K562 (cell line): ENCODE data around the gene NMUR1. TPM values are rescaled to one million over a fixed set of nuclear protein-coding genes. Genes with fewer than 3 reads are reported as not detected.

Source experiments
- ATAC-seq: fragments of 200-7000 bp; cut with Tn5 transposase; 3 replicates; pipeline ENCODE4 v1.9.1; 2020; ENCODE audit warnings: moderate library complexity
- BruUV-seq: library from RNA; stranded (reverse); fragments of 400-500 nt; replicated peaks from 2 replicates; lab custom pipeline; 2021; lab: Mats Ljungman, UMichigan
- CTCF ChIA-PET: fragments of 300-600 bp; formaldehyde crosslinking; extraction: SDS; loops from one replicate; lab custom pipeline; 2021; ENCODE audit warnings: low intra/inter-chr PET ratio; lab: Yijun Ruan, JAX
- POLR2A ChIA-PET: fragments of 300-600, 350-650 bp; sonication (Branson Sonifier 250); formaldehyde crosslinking; extraction: SDS; loops from one replicate; lab custom pipeline; 2021; ENCODE audit warnings: antibody characterized with exemption, inconsistent platforms; lab: Yijun Ruan, JAX
- DNase-seq, 4 experiments: peaks; one replicate each; pipeline versions ENCODE4 v3.0.0 to v3.0.0-alpha.2; 2011 to 2018; ENCODE audit warnings: low spot score in 3 of 4, mixed read lengths in 3 of 4; ENCODE audit errors: extremely low read depth in 1 of 4
- FAIRE-seq: peaks from 2 replicates; lab custom pipeline; 2011; peaks lifted over from hg19 to GRCh38; lab: Jason Lieb, UNC
- H2AFZ ChIP-seq: 2 replicates; pipeline ENCODE4 v1.6.0; 2011; ENCODE audit warnings: low read depth, low read length, control low read depth, inconsistent platforms
- H3K27ac ChIP-seq: fragments of 200-600 bp; 3 replicates; pipeline ENCODE4 v1.8.0; 2011; ENCODE audit warnings: low read depth, mild to moderate bottlenecking, control low read depth, inconsistent platforms, low read length, moderate library complexity, mixed read lengths; ENCODE audit errors: extremely low read depth
- H3K27me3 ChIP-seq, 2 experiments: fragments of 300-600 bp in 1 of 2; 2 replicates in 1 of 2; 3 replicates in 1 of 2; pipeline versions ENCODE4 v1.6.0 to v1.8.0; 2011; ENCODE audit warnings: inconsistent platforms in 2 of 2, low read length in 2 of 2, mild to moderate bottlenecking in 1 of 2, mixed read lengths in 1 of 2, moderate library complexity in 1 of 2; ENCODE audit not compliant: control insufficient read depth in 2 of 2, insufficient read depth in 2 of 2
- H3K36me3 ChIP-seq: fragments of 300-600 bp; 3 replicates; pipeline ENCODE4 v1.8.0; 2011; ENCODE audit warnings: mild to moderate bottlenecking, low read length, inconsistent platforms; ENCODE audit not compliant: control insufficient read depth, insufficient read depth
- H3K4me1 ChIP-seq, 2 experiments: fragments of 200-600 bp in 1 of 2; replicated peaks in 1 of 2; 2 replicates in 1 of 2; 3 replicates in 1 of 2; pipeline versions ENCODE4 v1.5.1 to v1.8.0; 2011; ENCODE audit warnings: inconsistent platforms in 2 of 2, low read length in 2 of 2, mild to moderate bottlenecking in 1 of 2, mixed read lengths in 1 of 2, moderate library complexity in 1 of 2; ENCODE audit not compliant: control insufficient read depth in 2 of 2, insufficient read depth in 2 of 2
- H3K4me2 ChIP-seq: 2 replicates; pipeline ENCODE4 v1.6.1; 2011; ENCODE audit warnings: low read length, control low read depth, inconsistent platforms, mixed read lengths; ENCODE audit not compliant: insufficient read depth
- H3K4me3 ChIP-seq: fragments of 200-600 bp; sonication (generic), shearing (Covaris generic); 2 replicates; pipeline ENCODE4 v1.5.1; 2016; ENCODE audit warnings: control low read depth, inconsistent platforms
- H3K79me2 ChIP-seq: fragments of 200-600 bp; 3 replicates; pipeline ENCODE4 v1.8.0; 2011; ENCODE audit warnings: low read length, inconsistent platforms; ENCODE audit not compliant: control insufficient read depth, insufficient read depth
- H3K9ac ChIP-seq, 2 experiments: 2 replicates each; pipeline versions ENCODE4 v1.6.0 to v1.6.1; 2011; ENCODE audit warnings: low read depth in 2 of 2, low read length in 2 of 2, control low read depth in 1 of 2, inconsistent platforms in 1 of 2, mild to moderate bottlenecking in 1 of 2, mixed read lengths in 1 of 2; ENCODE audit not compliant: insufficient read depth in 1 of 2
- H3K9me1 ChIP-seq: one replicate; pipeline ENCODE4 v1.6.0; 2011; ENCODE audit warnings: inconsistent platforms, mild to moderate bottlenecking, low read length, moderate library complexity; ENCODE audit not compliant: control insufficient read depth, insufficient read depth
- H3K9me3 ChIP-seq: replicated peaks from 2 replicates; pipeline ENCODE4 v1.5.1; 2011; ENCODE audit warnings: low read depth, low read length, inconsistent platforms; ENCODE audit not compliant: control insufficient read depth, insufficient read depth
- H4K20me1 ChIP-seq: replicated peaks from 2 replicates; pipeline ENCODE4 v1.6.1; 2011; ENCODE audit warnings: low read length, inconsistent platforms, mixed read lengths; ENCODE audit not compliant: control insufficient read depth, insufficient read depth
- CHD1 ChIP-seq: fragments of 200-600 bp; sonication (generic); IDR thresholded peaks from one replicate; pipeline ENCODE4 v1.6.1; 2012; ENCODE audit warnings: mild to moderate bottlenecking, moderate library complexity, low read length, inconsistent platforms
- HDAC8 ChIP-seq: fragments of 450-650 bp; IDR thresholded peaks from 2 replicates; pipeline ENCODE4 v1.6.1; 2016; ENCODE audit warnings: mild to moderate bottlenecking, missing genetic modification characterization, moderate library complexity, missing compliant biosample characterization
- ZBTB43 ChIP-seq: sonication (generic); formaldehyde crosslinking; IDR thresholded peaks from 2 replicates; pipeline ENCODE4 v1.8.0; 2023; ENCODE audit warnings: mild to moderate bottlenecking, missing genetic modification reagents
- ZNF184 ChIP-seq: sonication (generic); formaldehyde crosslinking; IDR thresholded peaks from 2 replicates; pipeline ENCODE4 v1.5.0; 2020; ENCODE audit warnings: missing genetic modification reagents
- WGBS: fragments of 100-300 bp; shearing (Covaris generic); methylation state at CpG from one replicate; pipeline ENCODE4 v1.1.6; 2016; ENCODE audit warnings: low coverage, mixed read lengths; ENCODE audit not compliant: insufficient coverage; ENCODE audit errors: missing lambda C conversion rate; 5-methylcytosine and 5-hydroxymethylcytosine counted together
- in situ Hi-C: fragments of 300-500 bp; cut with MboI; formaldehyde crosslinking; loops from 4 replicates; pipeline ENCODE4 v1.15.0; 2018; ENCODE audit warnings: inconsistent platforms, mixed read lengths
- intact Hi-C: fragments of 100-400 bp; cut with micrococcal nuclease; formaldehyde crosslinking; loops from 2 replicates; pipeline ENCODE4 v1.14.2; 2022
- polyA plus RNA-seq, 8 experiments: library from polyadenylated mRNA; depleted of rRNA in 4 of 8; stranded (reverse) in 5 of 8; unstranded in 3 of 8; fragments of >200 nt; fragmentation: Nextera tagmentation in 2 of 8; fragmentation: Illumina TruSeq in 1 of 8; extraction: Ambion mirVana in 2 of 8; extraction: Trizol in 1 of 8; gene quantifications; 2 replicates each; pipeline versions ENCODE4 v1.2.1 to v1.2.3, GENCODE V29; 2011 to 2014; ENCODE audit warnings: inconsistent platforms in 1 of 8, missing spikeins in 1 of 8
- total RNA-seq, 7 experiments: library from RNA; depleted of rRNA in 6 of 7; stranded (reverse); fragments of >200 nt in 6 of 7; fragmentation: Illumina TruSeq in 2 of 7; extraction: Trizol in 2 of 7; gene quantifications; 2 replicates each; pipeline versions ENCODE4 v1.2.1 to v1.2.3, GENCODE V29; 2011 to 2021; ENCODE audit warnings: low replicate concordance in 1 of 7

NMUR1 gene
- total and polyA plus RNA-seq, 9 of the 15 experiments (the other 6 are each of a cell fraction or from before 2014, with no cell fraction given): 0.01 to 0.27 (median 0.15) TPM

DNA sequence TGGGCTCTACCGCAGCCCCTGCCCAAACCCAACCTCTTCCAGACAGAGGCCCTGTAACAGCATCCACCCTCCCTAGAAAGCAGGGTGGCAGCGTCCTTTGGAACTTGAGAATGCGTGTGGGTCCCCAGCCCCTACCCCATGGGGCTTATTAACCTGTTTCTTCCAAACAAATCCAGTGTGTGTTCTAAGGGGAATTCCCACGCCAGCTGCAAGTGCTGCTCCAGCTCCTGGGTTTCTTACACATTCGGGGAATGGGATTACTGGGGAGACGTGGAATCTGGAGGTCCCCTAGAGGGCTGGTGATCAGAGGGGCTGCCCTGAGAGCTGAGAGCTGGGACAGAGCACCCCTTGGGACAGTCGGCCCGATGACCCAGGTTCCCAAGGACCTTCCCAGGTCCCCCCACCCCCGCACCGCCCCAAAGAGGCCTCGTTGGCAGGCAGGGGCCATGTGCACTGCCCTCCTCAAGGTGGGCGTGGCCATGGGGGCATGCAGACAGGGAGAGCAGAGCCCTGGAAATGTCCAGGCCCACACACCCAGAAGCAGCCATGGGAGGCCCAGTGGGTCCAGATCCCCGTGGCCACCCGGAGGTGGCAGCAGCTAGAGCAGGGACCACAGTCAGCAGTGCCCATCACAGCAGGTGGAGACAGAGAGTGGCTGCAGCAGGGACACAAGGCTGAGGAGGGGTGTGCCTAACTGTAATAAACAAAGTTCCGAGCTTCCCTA, 43.6 kb upstream of the NMUR1 start:
- Histone ChIP-seq H3K4me1 (no peaks in the 10 kb centered on the region; a peak in 1 of 5 replicates), H2AFZ (no peak overlapping the region), H3K36me3 (no peaks in the 10 kb centered on the region), H3K27ac (no peak overlapping the region), H3K9me1 (no peaks in the 10 kb centered on the region), H4K20me1 (no peaks in the 10 kb centered on the region), H3K9me3 (no peaks in the 10 kb centered on the region), H3K4me2 (no peak overlapping the region), H3K4me3 (no peak overlapping the region), H3K79me2 (no peaks in the 10 kb centered on the region), H3K9ac (no peak overlapping the region), H3K27me3 (peaks cover 0 to 14% of the 10 kb centered on the region in 2 experiments; a peak in 3 of 5 replicates)
- CTCF ChIA-PET: no interaction called here
- FAIRE-seq: no peak
- intact Hi-C loops (no loop called here), in situ Hi-C loops (no loop called here)
- no TSS peak for BruUV-seq
- no peak for ATAC-seq
- POLR2A ChIA-PET: interaction anchor here (0.7 kb wide), 1 partner anchor 9 kb away, joined by 4 read pairs; no protein-coding TSS in a partner anchor
- 6% methylated on average over 13 of the region's 15 CpGs for WGBS
- no peak for DNase-seq
- no peak for TF ChIP-seq ZBTB43
- no peak for TF ChIP-seq CHD1
- TF ChIP-seq HDAC8: no peak
- TF ChIP-seq ZNF184: no peak
- TF ChIP-seq, all 486 proteins: peak for 0
